PFSK-1 (cell line): Measurements from ENCODE around the gene PAX2.

Experiments used
- FOXP2 ChIP-seq: optimal IDR thresholded peaks from 2 replicates; pipeline ENCODE3; 2011; ENCODE audit warnings: borderline replicate concordance, control low read depth, inconsistent platforms; ENCODE audit not compliant: insufficient read depth; ENCODE audit errors: extremely low read length, extremely low read depth
- POLR2AphosphoS5 ChIP-seq: IDR thresholded peaks from 2 replicates; pipeline ENCODE4 v1.6.1; 2012; ENCODE audit warnings: low read depth, mild to moderate bottlenecking, control low read depth, low read length, moderate library complexity
- REST ChIP-seq, 2 experiments: IDR thresholded peaks; 2 replicates each; pipeline versions ENCODE4 v1.6.1 to v1.8.0; 2011 to 2012; ENCODE audit warnings: low read depth in 2 of 2, low read length in 2 of 2, control low read depth in 1 of 2, inconsistent platforms in 1 of 2, mild to moderate bottlenecking in 1 of 2, moderate library complexity in 1 of 2; ENCODE audit not compliant: insufficient read depth in 1 of 2
- SIN3A ChIP-seq: IDR thresholded peaks from 2 replicates; pipeline ENCODE4 v1.6.1; 2012; ENCODE audit warnings: mild to moderate bottlenecking, low read length, moderate library complexity, borderline replicate concordance; ENCODE audit not compliant: insufficient read depth
- TAF1 ChIP-seq: IDR thresholded peaks from 2 replicates; pipeline ENCODE4 v1.6.1; 2012; ENCODE audit warnings: low read length, control low read depth, borderline replicate concordance; ENCODE audit not compliant: insufficient read depth

Gene PAX2

GRCh38 chr10:100858261-100858660, 112.9 kb downstream of the PAX2 start:
- TF ChIP-seq FOXP2, result no peak
- TF ChIP-seq REST (IDR thresholded peaks at IDR 0.05; ENCODE audit: insufficient read depth in 1 of 2, low read depth in 2 of 2, low read length in 2 of 2), result no peak
- TF ChIP-seq SIN3A, result no peak
- TF ChIP-seq POLR2AphosphoS5, result no peak
- no peak for TF ChIP-seq TAF1

GRCh38 chr10:100858747-100859483, 113.5 kb downstream of the PAX2 start:
- TF ChIP-seq REST (IDR thresholded peaks at IDR 0.05; ENCODE audit: insufficient read depth in 1 of 2, low read depth in 2 of 2, low read length in 2 of 2) (0 out of 4 replicates have a peak, but pooled peaks of 1 of the 2 experiments have one; percentile 32), TAF1 (no peak)

GRCh38 chr10:100859484-100859763, 114.0 kb downstream of the PAX2 start:
- no peak for TF ChIP-seq REST (IDR thresholded peaks at IDR 0.05; ENCODE audit: insufficient read depth in 1 of 2, low read depth in 2 of 2, low read length in 2 of 2)
- no peak for TF ChIP-seq TAF1
- TF ChIP-seq SIN3A, result no peak
- no peak for TF ChIP-seq POLR2AphosphoS5
- TF ChIP-seq FOXP2, result no peak

- TF ChIP-seq REST (IDR thresholded peaks at IDR 0.05; ENCODE audit: insufficient read depth in 1 of 2, low read depth in 2 of 2, low read length in 2 of 2), result no peak
- TF ChIP-seq TAF1, result no peak
- no peak for TF ChIP-seq POLR2AphosphoS5
- TF ChIP-seq SIN3A, result no peak
- TF ChIP-seq FOXP2, result no peak
These were observed 118.1 kb downstream of the PAX2 start for GRCh38 chr10:100863433-100863832.

GRCh38 chr10:100864036-100864885, 118.9 kb downstream of the PAX2 start:
- TF ChIP-seq REST (IDR thresholded peaks at IDR 0.05; ENCODE audit: insufficient read depth in 1 of 2, low read depth in 2 of 2, low read length in 2 of 2), result no peak
- TF ChIP-seq FOXP2, result no peak
